Measurements from ENCODE around the gene MYZAP.

Gene MYZAP

DNA sequence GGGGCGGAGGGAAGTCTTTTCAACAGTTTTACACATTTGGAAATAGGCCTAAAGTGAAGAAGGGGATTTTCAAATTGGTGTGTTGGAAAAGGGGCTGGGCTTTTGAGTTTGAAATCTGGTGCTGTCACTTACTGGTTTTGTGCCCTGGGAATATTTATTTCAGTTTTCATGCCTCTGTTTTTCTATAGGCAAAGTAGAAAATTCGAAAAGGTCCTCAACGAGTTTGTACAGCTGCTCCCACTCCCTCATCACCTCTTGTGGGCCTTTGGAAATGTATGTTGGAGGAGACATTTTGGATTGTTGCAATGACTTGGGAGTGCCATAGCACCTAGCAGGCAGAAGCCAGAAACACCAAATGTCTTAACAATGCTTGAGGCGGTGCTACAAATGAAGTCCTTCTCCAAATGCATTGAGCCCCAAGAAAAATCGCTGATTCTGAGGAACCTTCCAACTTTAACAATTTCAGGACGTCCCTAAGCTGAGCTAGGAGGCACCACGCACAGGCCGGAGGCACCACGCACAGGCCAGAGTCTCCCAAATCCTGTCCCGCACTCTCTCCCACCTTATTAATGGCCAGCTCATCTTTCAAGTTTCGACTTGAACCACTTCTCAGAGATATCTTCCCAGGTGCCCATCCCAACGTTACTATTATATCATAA is 114.2 kb downstream of the MYZAP start:
- DNase-seq = no peak

DNA sequence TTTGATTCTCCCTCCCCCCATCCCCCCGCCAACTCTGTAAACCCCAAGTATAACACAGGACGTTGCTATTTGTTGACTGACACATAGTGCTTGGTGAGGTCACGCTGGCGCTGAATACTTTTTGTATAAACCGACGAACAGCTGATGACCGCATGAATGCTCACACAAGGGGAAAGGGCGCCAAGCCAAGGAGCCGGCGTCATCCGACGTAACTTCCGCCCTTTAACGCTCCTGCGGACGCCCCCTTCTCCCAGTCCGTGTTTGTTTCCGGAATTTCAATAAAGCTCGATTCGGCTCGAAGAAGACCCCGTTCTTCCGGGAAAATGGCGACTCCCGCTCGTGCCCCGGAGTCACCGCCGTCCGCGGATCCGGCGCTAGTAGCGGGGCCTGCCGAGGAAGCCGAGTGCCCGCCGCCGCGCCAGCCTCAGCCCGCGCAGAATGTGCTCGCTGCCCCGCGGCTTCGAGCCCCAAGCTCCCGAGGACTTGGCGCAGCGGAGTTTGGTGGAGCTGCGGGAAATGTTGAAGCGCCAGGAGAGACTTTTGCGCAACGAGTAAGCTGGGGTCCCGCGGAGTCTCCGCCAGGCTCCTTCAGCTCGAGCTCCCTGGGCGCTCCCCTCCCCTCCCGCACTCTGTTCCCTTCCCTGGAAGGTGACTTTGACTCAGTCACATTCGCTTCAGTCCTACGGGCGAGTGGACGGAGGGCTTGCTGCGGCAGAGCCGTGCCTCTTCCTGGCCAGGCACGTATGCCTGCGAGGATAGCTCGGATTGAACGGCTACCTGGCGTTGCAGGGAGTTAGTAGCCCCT is 114.9 kb downstream of the MYZAP start, which contains the start of gene POLR2M:
POLR2M (plus strand) TSS at position 310 of the 805 bp plus-strand sequence; CDS start at position 439, 129 bp downstream.
- peak; percentile 60 to 98 (median 86) for DNase-seq

DNA sequence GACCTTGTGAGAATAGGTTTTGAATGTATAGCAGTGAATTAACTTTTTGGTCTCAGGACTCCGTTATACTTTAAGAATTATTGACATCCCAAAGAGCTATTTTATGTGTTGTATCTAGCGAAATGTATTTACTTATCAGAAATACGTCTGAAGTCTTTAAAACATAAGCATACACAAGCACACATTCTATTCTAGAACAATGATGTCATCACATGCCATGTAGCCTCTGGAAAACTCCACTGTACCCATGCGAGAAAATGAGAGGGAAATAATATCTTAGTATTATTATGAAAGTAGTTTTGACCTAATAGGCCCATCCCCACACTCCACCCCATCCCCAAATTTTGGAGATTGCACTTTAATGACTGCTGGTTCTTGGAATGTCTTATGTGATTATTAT is 116.3 kb downstream of the MYZAP start:
- DNase-seq = no peak

DNA sequence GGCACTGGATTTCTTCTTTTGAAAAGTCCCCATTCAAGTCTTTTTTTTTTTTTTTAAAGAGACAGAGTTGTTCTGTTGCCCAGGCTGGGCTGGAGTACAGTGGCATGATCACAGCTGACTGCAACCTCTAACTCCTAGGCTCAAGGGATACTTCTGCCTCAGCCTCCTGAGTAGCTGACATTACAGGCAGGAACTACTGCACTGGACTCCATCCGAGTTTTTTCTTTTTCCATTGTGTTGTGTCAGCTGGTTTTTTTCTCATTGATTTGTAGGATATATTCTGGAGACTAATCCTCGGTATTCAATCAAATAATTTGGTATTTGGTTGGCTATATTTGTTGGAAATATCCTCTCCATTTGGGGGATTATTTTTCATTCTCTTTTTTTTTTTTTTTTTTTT is 126.6 kb downstream of the MYZAP start:
- no peak for DNase-seq

DNA sequence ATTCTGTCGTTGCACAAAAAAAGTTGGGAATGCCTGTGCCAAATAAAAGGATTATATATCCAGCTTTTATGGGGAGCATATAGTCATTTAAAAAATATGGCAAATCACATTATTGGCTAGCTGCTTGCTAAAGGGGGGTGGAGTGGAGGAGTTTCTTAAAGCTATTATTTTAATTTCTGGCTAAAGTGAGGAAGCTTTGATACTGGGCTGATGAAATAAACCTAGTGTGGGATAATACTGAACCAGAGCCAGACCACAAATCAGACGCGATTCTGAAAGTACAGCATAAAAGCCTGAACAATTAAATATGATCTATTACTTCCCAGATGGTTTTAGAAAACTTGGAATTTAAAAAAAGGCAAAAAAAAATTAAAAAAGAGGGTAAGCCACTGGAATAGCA is 129.2 kb downstream of the MYZAP start:
- DNase-seq = no peak

DNA sequence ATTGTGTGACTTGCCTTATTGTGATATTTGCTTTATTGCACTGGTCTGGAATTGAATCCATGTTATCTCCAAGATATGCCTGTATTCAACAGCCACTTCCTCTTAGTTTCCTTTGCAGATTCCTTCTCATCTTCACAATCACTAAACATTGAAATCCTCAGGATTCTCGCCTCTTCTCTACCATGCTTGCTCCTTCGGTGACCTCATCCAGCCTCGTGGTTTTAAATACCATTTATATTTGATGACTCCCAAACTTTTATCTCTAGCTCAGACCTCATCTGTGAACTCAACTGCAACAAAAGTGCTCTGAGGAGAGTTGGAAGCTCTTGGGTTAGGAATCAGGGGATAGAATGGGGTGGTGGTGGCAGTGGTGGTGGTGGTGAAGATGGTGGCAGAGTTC is 134.7 kb downstream of the MYZAP start:
- DNase-seq = no peak

DNA sequence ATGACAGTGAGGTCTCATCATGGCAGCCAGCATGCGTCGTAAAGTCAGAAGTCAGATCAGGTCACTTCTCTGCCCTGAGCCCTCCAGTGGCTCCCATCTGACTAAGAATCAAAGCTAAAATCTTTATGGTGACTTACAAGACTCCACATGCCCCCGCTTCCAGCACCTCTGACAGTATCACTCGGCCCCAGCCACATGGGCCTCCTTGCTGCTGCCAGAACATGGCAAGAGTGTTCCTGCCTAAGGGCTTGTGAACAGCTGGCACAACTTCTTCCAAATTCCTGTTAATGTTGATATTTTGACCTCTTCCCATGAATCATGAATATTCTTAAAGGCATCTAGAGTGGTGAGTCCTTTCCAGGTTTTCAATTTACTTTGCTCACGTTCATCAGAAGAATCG is 135.3 kb downstream of the MYZAP start:
- no peak for DNase-seq

DNA sequence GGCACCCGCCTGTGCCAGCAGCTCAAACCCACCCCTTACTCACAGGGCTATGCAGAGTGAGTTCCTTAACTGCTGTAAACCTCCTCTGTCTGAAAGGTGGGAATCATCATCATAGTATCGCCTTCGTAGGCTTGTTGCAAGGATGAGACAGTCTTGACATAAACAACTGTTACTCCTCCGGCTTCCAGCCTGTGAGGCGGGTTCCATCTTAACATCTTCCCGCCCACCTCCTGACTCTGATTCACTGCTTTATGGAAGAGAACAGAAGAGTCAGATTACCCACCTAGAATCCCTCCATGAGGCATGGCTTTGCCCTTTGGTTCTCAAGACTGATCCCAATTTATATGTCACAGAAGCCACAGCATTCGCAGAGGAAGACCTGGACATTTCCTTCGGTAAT is 136.7 kb downstream of the MYZAP start:
- DNase-seq = no peak

DNA sequence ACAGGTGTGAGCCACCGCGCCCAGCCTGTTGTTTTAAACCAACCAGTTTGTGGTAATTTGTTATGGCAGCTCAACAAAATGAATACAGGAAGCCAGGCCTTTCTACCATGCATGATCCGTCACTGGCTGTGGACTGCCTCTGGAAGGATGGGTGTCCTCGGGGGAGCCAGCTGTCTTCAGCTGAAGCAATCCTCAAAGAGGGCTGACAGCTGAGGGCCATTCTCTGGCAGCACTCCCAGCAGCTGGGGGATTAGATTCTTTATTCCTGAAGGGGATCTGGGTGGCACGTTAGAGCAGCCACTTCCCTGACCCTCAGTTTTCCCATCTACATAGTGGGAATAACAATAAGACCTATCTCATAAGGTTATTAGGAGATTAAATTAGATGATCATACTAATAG is 139.2 kb downstream of the MYZAP start:
- no peak for DNase-seq

DNA sequence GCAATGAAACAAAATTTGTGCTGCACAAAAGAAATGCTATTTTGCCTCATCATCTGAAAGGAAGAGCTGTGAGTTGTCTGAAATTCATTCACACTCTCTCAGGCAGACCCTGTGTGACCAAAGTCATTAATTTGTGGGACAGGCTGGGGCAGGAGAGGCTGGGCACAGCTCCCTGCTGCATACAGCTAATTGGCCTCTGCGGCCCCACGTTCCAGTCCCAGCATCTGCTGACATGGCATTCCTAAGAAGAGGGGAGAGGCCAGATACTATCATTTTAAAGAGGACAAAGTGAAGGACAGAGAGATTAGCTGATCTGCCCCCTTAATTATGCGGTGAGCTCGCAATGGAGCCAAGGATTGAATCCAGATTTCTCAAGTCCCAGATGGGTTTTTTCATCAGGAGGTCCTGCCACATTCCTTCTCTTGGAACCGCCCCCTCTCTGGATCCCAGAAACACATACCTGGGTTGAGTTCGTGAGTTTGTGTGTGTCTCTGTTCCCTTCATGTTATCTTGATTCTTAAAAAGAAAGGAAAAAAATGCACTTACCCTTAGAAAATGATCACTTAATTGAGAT is 139.9 kb downstream of the MYZAP start:
- DNase-seq = no peak

DNA sequence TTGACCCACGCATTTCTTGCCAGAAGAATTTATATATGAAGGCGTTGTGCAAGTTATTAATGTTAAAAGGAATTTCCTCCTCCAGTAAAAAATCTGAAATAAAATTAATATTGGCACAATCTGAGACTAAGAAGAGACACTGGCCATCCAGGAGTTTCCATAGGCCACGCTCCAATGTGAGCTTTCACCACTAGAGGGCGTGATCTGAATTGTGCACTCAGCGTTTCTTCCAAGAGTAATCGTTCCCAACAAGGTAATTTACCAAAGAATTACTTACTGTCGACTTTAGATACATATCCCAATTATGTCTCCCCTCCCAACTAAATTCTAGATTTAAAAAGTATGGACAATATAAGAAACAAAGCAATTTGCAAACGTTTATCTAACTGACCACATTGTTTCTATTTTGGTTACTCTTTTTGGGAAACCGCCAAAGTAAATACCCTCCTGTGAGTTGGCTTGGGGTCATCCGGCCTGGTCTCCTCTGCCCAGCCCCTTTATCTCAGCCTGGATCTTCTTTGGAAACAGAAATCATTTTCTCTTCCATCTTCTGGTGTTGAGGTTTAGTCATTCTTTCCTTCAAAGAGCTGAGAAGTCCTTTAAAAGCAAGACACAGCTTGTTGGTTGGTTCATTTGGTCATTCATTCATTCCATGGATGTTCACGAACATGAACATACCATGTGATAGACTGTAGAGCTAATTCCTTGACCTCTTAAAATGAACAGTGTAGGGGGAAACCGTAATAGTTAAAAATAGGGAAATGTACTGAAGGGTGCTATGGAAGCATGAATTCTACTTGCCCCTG is 141.0 kb downstream of the MYZAP start:
- peak in 3 of 5 experiments; percentile 14 to 35 (median 23) for DNase-seq

DNA sequence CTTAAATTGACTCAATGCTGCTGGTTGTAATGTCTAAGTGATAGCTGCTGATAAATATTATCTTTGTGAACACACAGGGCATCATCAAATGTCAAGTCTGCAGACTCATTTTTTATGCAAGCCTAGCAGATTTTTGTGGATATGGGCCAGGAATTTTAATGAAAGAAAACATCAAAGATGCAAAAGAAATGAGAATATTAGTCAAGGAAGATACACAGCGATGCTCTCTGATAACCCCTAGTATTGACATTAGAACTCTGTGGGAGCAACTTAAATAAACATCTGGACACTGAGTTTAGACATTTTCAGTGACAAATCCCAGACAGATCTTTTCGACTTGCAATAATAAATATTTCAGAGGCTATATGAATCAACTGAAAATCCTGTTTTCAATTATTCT is 143.2 kb downstream of the MYZAP start:
- DNase-seq = no peak
